Vagina (tissue), 2 donors: ENCODE results near the gene MYBPHL.

Source experiments
- POLR2A ChIP-seq, 2 donors: fragments of 450-650 bp; IDR thresholded peaks; one replicate each; pipeline ENCODE4 v1.6.1; 2017; ENCODE audit warnings: antibody characterized with exemption in 2 of 2, mild to moderate bottlenecking in 2 of 2, moderate library complexity in 2 of 2
- POLR2AphosphoS5 ChIP-seq, 2 donors: sonication (generic); formaldehyde crosslinking; IDR thresholded peaks; one replicate each; pipeline ENCODE4 v1.9.0; 2017; ENCODE audit warnings: antibody characterized with exemption in 2 of 2, mild to moderate bottlenecking in 2 of 2, low read depth in 1 of 2; ENCODE audit not compliant: insufficient read depth in 1 of 2
- TF ChIP-seq, protein P1 (sequence below), 3 experiments: fragments of 450-650 bp in 2 of 3; fragments of 200-600 bp in 1 of 3; sonication (generic) in 1 of 3; IDR thresholded peaks; one replicate each; pipeline ENCODE4 v1.5.1; 2017 to 2019; ENCODE audit warnings: antibody characterized with exemption in 3 of 3, mild to moderate bottlenecking in 2 of 3, moderate library complexity in 2 of 3

DNA sequence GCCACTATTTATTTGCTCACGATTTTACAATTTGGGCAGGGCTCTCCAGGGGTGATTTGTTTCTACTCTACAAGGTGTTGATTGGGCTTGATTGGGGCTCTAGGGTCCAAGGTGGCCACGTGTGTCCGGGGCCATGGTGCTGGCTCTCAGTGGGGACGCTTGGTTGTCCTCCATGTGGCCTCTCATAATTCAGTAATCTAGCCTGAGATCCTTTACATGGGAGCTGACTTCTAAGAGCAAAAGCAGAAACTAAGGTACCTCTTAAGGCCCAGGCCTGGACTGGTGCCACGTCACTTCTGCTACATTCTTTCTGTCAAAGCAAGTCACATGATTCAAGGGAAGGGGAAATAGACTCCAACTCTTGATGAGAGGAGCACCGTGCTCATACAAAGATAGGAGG is 15.8 kb downstream of the MYBPHL start:
- TF ChIP-seq, protein P1, sequence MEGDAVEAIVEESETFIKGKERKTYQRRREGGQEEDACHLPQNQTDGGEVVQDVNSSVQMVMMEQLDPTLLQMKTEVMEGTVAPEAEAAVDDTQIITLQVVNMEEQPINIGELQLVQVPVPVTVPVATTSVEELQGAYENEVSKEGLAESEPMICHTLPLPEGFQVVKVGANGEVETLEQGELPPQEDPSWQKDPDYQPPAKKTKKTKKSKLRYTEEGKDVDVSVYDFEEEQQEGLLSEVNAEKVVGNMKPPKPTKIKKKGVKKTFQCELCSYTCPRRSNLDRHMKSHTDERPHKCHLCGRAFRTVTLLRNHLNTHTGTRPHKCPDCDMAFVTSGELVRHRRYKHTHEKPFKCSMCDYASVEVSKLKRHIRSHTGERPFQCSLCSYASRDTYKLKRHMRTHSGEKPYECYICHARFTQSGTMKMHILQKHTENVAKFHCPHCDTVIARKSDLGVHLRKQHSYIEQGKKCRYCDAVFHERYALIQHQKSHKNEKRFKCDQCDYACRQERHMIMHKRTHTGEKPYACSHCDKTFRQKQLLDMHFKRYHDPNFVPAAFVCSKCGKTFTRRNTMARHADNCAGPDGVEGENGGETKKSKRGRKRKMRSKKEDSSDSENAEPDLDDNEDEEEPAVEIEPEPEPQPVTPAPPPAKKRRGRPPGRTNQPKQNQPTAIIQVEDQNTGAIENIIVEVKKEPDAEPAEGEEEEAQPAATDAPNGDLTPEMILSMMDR (IDR thresholded peaks at IDR 0.05): no peak
- TF ChIP-seq POLR2A (IDR thresholded peaks at IDR 0.05) (no peak), POLR2AphosphoS5 (IDR thresholded peaks at IDR 0.05; ENCODE audit: insufficient read depth in 1 of 2, low read depth in 1 of 2) (no peak)
